Stimulated activated CD4-positive, alpha-beta T cell treated with anti-CD3 and anti-CD28 coated beads, Interleukin-4, amount 100 ng/mL, for 24 hours (primary cell): ENCODE results near the gene DUSP5.
A peak's percentile ranks its signal among the peaks of the same experiment; 100 is the strongest.

Experiments used
- DNase-seq: peaks from one replicate; pipeline ENCODE4 v3.0.0-alpha.2; 2020

The DUSP5 gene

GRCh38 chr10:110556296-110556695 lies 58.6 kb downstream of the DUSP5 start:
- no peak for DNase-seq

- DNase-seq, result peak; percentile 79
These were observed 59.4 kb downstream of the DUSP5 start for GRCh38 chr10:110556969-110557601.

DNA sequence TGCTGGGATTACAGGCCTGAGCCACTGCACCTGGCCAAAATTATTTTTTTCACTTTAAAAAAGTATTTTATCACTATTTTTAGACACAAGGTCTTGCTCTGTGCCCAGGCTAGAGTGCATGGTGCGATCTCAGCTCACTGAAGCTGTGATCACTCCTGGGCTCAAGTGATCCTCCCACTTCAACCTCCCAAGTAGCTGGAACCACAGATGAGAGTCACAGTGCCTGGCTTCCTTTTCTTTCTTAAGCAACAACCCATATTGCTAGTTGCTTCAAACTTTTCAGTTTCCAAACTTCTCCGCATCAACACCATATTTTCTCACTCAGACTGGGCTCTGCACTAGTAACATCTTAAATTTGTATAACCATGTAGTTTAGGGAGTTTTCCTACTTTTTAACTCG lies 60.3 kb downstream of the DUSP5 start:
- DNase-seq, result no peak

DNA sequence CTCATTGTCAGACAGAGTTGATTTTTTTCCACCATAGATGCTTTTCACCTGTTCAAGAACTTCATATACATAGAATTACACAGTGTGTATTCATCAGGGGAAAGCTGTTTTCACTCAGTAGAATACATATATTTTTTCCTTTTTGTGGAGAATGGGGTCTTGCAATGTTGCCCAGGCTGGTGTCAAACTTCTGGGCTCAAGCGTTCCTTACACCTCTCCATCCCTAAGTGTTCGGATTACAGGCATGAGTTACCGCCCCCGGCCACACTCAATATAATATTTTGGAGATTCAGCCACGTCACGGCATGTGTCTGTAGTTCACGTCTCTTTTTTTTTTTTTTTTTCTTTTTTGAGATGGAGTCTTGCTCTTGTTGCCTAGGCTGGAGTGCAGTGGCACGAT lies 62.3 kb downstream of the DUSP5 start:
- DNase-seq, result no peak
